Epithelial cell of esophagus (primary cell): Measurements from ENCODE around the gene FBLIM1.

Experiments used
- DNase-seq: peaks from one replicate; pipeline ENCODE4 v3.0.0; 2010; ENCODE audit warnings: low read depth
- H3K4me3 ChIP-seq: 2 replicates; pipeline ENCODE4 v1.5.1; 2011; ENCODE audit warnings: mild to moderate bottlenecking, low read length, control low read depth
- TF ChIP-seq, protein P1 (sequence below): IDR thresholded peaks from 2 replicates; pipeline ENCODE4 v1.5.1; 2011; ENCODE audit warnings: low read depth, mild to moderate bottlenecking, low read length, control low read depth, inconsistent platforms; ENCODE audit not compliant: insufficient read depth; ENCODE audit errors: missing control alignments

Gene FBLIM1

GRCh38 chr1:15761366-15762128 is 3.0 kb downstream of the FBLIM1 start:
- TF ChIP-seq, protein P1, sequence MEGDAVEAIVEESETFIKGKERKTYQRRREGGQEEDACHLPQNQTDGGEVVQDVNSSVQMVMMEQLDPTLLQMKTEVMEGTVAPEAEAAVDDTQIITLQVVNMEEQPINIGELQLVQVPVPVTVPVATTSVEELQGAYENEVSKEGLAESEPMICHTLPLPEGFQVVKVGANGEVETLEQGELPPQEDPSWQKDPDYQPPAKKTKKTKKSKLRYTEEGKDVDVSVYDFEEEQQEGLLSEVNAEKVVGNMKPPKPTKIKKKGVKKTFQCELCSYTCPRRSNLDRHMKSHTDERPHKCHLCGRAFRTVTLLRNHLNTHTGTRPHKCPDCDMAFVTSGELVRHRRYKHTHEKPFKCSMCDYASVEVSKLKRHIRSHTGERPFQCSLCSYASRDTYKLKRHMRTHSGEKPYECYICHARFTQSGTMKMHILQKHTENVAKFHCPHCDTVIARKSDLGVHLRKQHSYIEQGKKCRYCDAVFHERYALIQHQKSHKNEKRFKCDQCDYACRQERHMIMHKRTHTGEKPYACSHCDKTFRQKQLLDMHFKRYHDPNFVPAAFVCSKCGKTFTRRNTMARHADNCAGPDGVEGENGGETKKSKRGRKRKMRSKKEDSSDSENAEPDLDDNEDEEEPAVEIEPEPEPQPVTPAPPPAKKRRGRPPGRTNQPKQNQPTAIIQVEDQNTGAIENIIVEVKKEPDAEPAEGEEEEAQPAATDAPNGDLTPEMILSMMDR, result no peak
- no peak for DNase-seq
- H3K4me3 ChIP-seq, result no peak overlapping the region

DNA sequence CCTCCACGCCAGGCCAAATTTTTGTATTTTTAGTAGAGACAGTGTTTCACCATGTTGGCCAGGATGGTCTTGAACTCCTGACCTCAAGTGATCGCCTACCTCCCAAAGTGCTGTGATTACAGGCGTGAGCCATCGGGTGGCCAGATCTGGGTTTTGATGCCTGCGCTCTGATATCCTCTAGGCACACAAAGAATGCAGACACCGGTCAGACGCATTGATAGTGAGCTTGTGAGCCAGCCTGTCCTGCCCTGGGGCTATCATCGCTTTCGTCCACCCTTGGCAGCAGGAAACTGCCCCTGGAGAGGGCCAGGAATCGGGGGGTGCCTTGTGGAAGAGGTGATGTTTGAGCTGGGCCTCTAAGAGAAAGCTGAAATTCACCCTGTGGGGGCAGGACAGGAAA is 4.0 kb downstream of the FBLIM1 start:
- TF ChIP-seq, protein P1, result no peak
- DNase-seq, result no peak
- H3K4me3 ChIP-seq, result no peak overlapping the region

- TF ChIP-seq, protein P1, result no peak
- DNase-seq, result peak; percentile 72
- H3K4me3 ChIP-seq, result no peak overlapping the region
Observed at GRCh38 chr1:15764269-15764764, 5.7 kb downstream of the FBLIM1 start.

GRCh38 chr1:15764890-15765289 is 6.3 kb downstream of the FBLIM1 start:
- DNase-seq, result no peak
- TF ChIP-seq, protein P1, result no peak
- no peak overlapping the region for H3K4me3 ChIP-seq

- TF ChIP-seq, protein P1, result no peak
- DNase-seq, result peak; percentile 99
- H3K4me3 ChIP-seq, result no peak overlapping the region
Observed at GRCh38 chr1:15765495-15766194, 7.0 kb downstream of the FBLIM1 start.

- H3K4me3 ChIP-seq, result no peak overlapping the region
- no peak for DNase-seq
- TF ChIP-seq, protein P1, result no peak
Observed at GRCh38 chr1:15767941-15768340, 9.3 kb downstream of the FBLIM1 start.
